HEK293 (cell line): ENCODE results near the gene LRRC75A.

Experiments
- CTCF ChIA-PET: fragments of 350-600 bp; formaldehyde crosslinking; extraction: SDS; loops from one replicate; lab custom pipeline; 2021; ENCODE audit warnings: antibody characterized with exemption; lab: Yijun Ruan, JAX
- POLR2A ChIA-PET: fragments of 300-600 bp; formaldehyde crosslinking; extraction: SDS; loops from one replicate; lab custom pipeline; 2020; ENCODE audit warnings: antibody characterized with exemption, inconsistent platforms; lab: Yijun Ruan, JAX
- H3K27ac ChIP-seq: fragments of 200-500 bp; sonication (Bioruptor generic); 2 replicates; pipeline ENCODE4 v1.5.1; 2014; ENCODE audit warnings: low read depth, low read length, control low read depth, inconsistent platforms; ENCODE audit errors: extremely low read depth
- H3K36me3 ChIP-seq, 2 experiments: fragments of 200-500 bp in 1 of 2; sonication (Bioruptor generic) in 1 of 2; 1 replicate in 1 of 2; 2 replicates in 1 of 2; pipeline ENCODE4 v1.5.1; 2014 to 2017; ENCODE audit warnings: inconsistent platforms in 2 of 2, low read length in 2 of 2; ENCODE audit not compliant: control insufficient read depth in 2 of 2, insufficient read depth in 1 of 2
- H3K4me1 ChIP-seq: fragments of 200-500 bp; sonication (Bioruptor generic); 2 replicates; pipeline ENCODE4 v1.5.1; 2014; ENCODE audit warnings: mild to moderate bottlenecking, low read length, inconsistent platforms; ENCODE audit not compliant: control insufficient read depth, insufficient read depth
- H3K4me3 ChIP-seq: 2 replicates; pipeline ENCODE4 v1.5.1; 2011; ENCODE audit warnings: low read depth, mild to moderate bottlenecking, control low read depth, low read length, moderate library complexity
- H3K9me3 ChIP-seq: fragments of 200-500 bp; sonication (Bioruptor generic); 2 replicates; pipeline ENCODE4 v1.5.1; 2014; ENCODE audit warnings: low read depth, low read length, inconsistent platforms; ENCODE audit not compliant: control insufficient read depth, insufficient read depth
- EGR2 ChIP-seq: fragments of 450-650 bp; formaldehyde crosslinking; IDR thresholded peaks from 2 replicates; pipeline ENCODE4 v1.5.1; 2016; ENCODE audit warnings: low read depth, missing biosample characterization, missing genetic modification characterization
- GLI2 ChIP-seq: fragments of 450-650 bp; formaldehyde crosslinking; IDR thresholded peaks from 2 replicates; pipeline ENCODE4; 2017; ENCODE audit warnings: missing biosample characterization, missing genetic modification characterization, low read depth, borderline replicate concordance
- GLIS2 ChIP-seq: fragments of 450-650 bp; formaldehyde crosslinking; IDR thresholded peaks from 2 replicates; pipeline ENCODE4 v1.5.1; 2016; ENCODE audit warnings: missing biosample characterization, missing genetic modification characterization
- HOXA7 ChIP-seq: sonication (generic); formaldehyde crosslinking; IDR thresholded peaks from 2 replicates; pipeline ENCODE4 v1.8.1; 2022; ENCODE audit warnings: missing genetic modification reagents, borderline replicate concordance
- OSR2 ChIP-seq: fragments of 450-650 bp; formaldehyde crosslinking; IDR thresholded peaks from 2 replicates; pipeline ENCODE4 v1.5.1; 2016; ENCODE audit warnings: missing biosample characterization, missing genetic modification characterization
- SETDB1 ChIP-seq: IDR thresholded peaks from one replicate; pipeline ENCODE4 v1.6.1; 2017; ENCODE audit warnings: mild to moderate bottlenecking, low read length, moderate library complexity, mixed read lengths; ENCODE audit not compliant: insufficient read length
- ZFHX2 ChIP-seq: fragments of 450-650 bp; formaldehyde crosslinking; conservative IDR thresholded peaks from 2 replicates; pipeline ENCODE4 v1.5.1; 2016; ENCODE audit warnings: missing biosample characterization, missing genetic modification characterization
- ZIC2 ChIP-seq: fragments of 450-650 bp; formaldehyde crosslinking; IDR thresholded peaks from 2 replicates; pipeline ENCODE4 v1.5.1; 2016; ENCODE audit warnings: missing biosample characterization, missing genetic modification characterization
- ZNF114 ChIP-seq: fragments of 450-650 bp; formaldehyde crosslinking; IDR thresholded peaks from 2 replicates; pipeline ENCODE4 v1.5.0; 2017; ENCODE audit warnings: missing biosample characterization, missing genetic modification characterization
- ZNF138 ChIP-seq: fragments of 450-650 bp; formaldehyde crosslinking; IDR thresholded peaks from 2 replicates; pipeline ENCODE4 v1.5.1; 2016; ENCODE audit warnings: missing biosample characterization, missing genetic modification characterization, borderline replicate concordance
- ZNF221 ChIP-seq: fragments of 450-650 bp; formaldehyde crosslinking; IDR thresholded peaks from 2 replicates; pipeline ENCODE4 v1.5.1; 2017; ENCODE audit warnings: missing biosample characterization, missing genetic modification characterization, borderline replicate concordance
- ZNF311 ChIP-seq: fragments of 450-650 bp; formaldehyde crosslinking; IDR thresholded peaks from 2 replicates; pipeline ENCODE4 v1.5.1; 2017; ENCODE audit warnings: missing biosample characterization, missing genetic modification characterization, borderline replicate concordance
- ZNF394 ChIP-seq: fragments of 450-650 bp; formaldehyde crosslinking; IDR thresholded peaks from 2 replicates; pipeline ENCODE4 v1.5.1; 2016; ENCODE audit warnings: missing biosample characterization, missing genetic modification characterization, mild to moderate bottlenecking, moderate library complexity, borderline replicate concordance
- ZNF514 ChIP-seq: fragments of 450-650 bp; formaldehyde crosslinking; IDR thresholded peaks from 2 replicates; pipeline ENCODE4 v1.5.1; 2016; ENCODE audit warnings: missing biosample characterization, missing genetic modification characterization
- ZNF585B ChIP-seq: fragments of 450-650 bp; formaldehyde crosslinking; IDR thresholded peaks from 2 replicates; pipeline ENCODE4 v1.5.1; 2016; ENCODE audit warnings: missing biosample characterization, missing genetic modification characterization
- ZNF701 ChIP-seq: fragments of 450-650 bp; formaldehyde crosslinking; IDR thresholded peaks from 2 replicates; pipeline ENCODE4 v1.5.1; 2016; ENCODE audit warnings: missing biosample characterization, missing genetic modification characterization
- ZSCAN16 ChIP-seq: fragments of 450-650 bp; formaldehyde crosslinking; IDR thresholded peaks from 2 replicates; pipeline ENCODE4 v1.5.1; 2016; ENCODE audit warnings: missing biosample characterization, missing genetic modification characterization
- TF ChIP-seq, protein P1 (sequence below): fragments of 450-650 bp; formaldehyde crosslinking; IDR thresholded peaks from 2 replicates; pipeline ENCODE4 v1.5.1; 2017; ENCODE audit warnings: missing biosample characterization, missing genetic modification characterization
- TF ChIP-seq, protein P2 (sequence below): fragments of 450-650 bp; formaldehyde crosslinking; IDR thresholded peaks from 2 replicates; pipeline ENCODE4 v1.5.1; 2016; ENCODE audit warnings: missing biosample characterization, missing genetic modification characterization
- TF ChIP-seq, protein P3 (sequence below): fragments of 450-650 bp; formaldehyde crosslinking; IDR thresholded peaks from 2 replicates; pipeline ENCODE4 v1.5.1; 2016; ENCODE audit warnings: missing biosample characterization, missing genetic modification characterization
- TF ChIP-seq, protein P4 (sequence below): fragments of 450-650 bp; formaldehyde crosslinking; IDR thresholded peaks from 2 replicates; pipeline ENCODE4 v1.5.1; 2017; ENCODE audit warnings: missing biosample characterization, missing genetic modification characterization

LRRC75A gene

DNA sequence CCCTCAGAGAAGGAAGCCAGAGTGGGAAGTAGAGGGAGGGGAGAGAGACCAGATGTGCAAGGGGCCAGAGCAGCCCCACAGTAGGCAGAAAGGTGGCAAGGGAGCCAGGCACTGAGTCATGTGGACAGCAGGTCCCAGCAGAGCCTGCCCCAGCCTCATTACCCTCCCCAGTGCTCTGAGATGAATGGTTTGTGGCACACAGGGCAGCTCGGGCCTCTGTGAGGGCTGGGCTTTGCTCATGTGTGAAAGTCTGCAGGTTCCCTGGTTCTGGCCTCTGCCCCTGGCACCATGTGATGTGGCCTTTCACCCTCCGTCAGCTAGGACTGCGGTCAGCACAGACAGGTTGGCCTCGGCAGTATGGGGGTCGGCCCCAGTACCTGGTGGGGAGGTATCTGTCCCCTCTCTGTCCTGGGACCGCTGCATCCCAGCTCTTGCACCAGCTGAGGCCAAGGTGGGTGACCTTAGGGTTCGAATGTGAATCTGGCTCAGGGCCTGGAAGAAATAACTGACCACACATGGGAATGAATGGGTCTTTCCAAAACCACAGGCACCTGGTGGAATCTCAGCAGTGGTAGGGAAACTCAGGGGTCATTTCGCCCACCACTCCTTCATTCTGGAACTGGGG is 8.9 kb downstream of the LRRC75A start:
- TF ChIP-seq ZNF701 (tag by site-specific recombination) (no peak), ZNF311 (tag by site-specific recombination) (no peak), ZSCAN16 (no peak), ZNF138 (tag by site-specific recombination) (no peak), OSR2 (tag by site-specific recombination) (no peak)
- TF ChIP-seq, protein P1, sequence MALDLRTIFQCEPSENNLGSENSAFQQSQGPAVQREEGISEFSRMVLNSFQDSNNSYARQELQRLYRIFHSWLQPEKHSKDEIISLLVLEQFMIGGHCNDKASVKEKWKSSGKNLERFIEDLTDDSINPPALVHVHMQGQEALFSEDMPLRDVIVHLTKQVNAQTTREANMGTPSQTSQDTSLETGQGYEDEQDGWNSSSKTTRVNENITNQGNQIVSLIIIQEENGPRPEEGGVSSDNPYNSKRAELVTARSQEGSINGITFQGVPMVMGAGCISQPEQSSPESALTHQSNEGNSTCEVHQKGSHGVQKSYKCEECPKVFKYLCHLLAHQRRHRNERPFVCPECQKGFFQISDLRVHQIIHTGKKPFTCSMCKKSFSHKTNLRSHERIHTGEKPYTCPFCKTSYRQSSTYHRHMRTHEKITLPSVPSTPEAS: no peak
- Histone ChIP-seq H3K9me3 (no peaks in the 10 kb centered on the region), H3K4me3 (no peak overlapping the region), H3K36me3 (no peaks in the 10 kb centered on the region), H3K4me1 (peaks cover 6% of the 10 kb centered on the region), H3K27ac (no peak overlapping the region)
- CTCF ChIA-PET: interaction anchor here (0.7 to 2.4 kb wide), 2 partner anchors 30 to 180 kb away, joined by 4 to 10 read pairs; no protein-coding TSS in a partner anchor
- POLR2A ChIA-PET: no interaction called here

DNA sequence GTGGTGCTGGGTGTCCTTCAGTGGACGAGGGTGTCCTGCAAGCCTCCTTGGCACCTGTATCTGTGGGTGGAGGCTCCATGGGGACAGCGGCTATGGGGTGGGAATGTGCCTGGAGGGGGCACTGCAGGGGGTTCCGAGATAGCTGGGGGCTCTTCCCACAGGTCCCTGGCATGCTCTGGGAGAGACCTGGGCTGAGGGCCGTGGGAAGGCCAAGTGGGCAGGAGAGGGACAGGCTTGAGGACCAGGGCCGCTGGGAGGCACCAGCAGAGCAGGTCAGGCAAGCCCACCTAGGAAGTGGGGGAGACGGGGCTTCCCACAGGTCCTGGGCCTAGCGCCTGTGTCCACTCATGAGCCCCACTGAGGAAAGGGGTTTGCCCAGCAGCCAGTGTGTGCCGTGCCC is 9.7 kb downstream of the LRRC75A start:
- H3K27ac ChIP-seq: no peak overlapping the region
- no peak overlapping the region for H3K4me3 ChIP-seq
- ChIA-PET CTCF (interaction anchor here (0.7 to 2.4 kb wide), 2 partner anchors 29 to 180 kb away, joined by 4 to 10 read pairs; no protein-coding TSS in a partner anchor), POLR2A (no interaction called here)
- H3K36me3 ChIP-seq: no peaks in the 10 kb centered on the region
- TF ChIP-seq ZNF114 (tag by site-specific recombination) (no peak), SETDB1 (no peak), GLIS2 (tag by site-specific recombination) (peak; percentile 50; the same call in 1 of the 2 replicates), ZIC2 (peak; percentile 45; the same call in 1 of the 2 replicates), ZNF394 (tag by site-specific recombination) (no peak), ZFHX2 (0 out of 2 replicates have a peak, but pooled peaks have one; percentile 14), EGR2 (peak; percentile 37; the same call in 1 of the 2 replicates), GLI2 (no peak), ZNF585B (tag by site-specific recombination) (no peak)
- TF ChIP-seq, protein P2, sequence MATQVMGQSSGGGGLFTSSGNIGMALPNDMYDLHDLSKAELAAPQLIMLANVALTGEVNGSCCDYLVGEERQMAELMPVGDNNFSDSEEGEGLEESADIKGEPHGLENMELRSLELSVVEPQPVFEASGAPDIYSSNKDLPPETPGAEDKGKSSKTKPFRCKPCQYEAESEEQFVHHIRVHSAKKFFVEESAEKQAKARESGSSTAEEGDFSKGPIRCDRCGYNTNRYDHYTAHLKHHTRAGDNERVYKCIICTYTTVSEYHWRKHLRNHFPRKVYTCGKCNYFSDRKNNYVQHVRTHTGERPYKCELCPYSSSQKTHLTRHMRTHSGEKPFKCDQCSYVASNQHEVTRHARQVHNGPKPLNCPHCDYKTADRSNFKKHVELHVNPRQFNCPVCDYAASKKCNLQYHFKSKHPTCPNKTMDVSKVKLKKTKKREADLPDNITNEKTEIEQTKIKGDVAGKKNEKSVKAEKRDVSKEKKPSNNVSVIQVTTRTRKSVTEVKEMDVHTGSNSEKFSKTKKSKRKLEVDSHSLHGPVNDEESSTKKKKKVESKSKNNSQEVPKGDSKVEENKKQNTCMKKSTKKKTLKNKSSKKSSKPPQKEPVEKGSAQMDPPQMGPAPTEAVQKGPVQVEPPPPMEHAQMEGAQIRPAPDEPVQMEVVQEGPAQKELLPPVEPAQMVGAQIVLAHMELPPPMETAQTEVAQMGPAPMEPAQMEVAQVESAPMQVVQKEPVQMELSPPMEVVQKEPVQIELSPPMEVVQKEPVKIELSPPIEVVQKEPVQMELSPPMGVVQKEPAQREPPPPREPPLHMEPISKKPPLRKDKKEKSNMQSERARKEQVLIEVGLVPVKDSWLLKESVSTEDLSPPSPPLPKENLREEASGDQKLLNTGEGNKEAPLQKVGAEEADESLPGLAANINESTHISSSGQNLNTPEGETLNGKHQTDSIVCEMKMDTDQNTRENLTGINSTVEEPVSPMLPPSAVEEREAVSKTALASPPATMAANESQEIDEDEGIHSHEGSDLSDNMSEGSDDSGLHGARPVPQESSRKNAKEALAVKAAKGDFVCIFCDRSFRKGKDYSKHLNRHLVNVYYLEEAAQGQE (tag by site-specific recombination): no peak
- peaks cover 6% of the 10 kb centered on the region for H3K4me1 ChIP-seq
- H3K9me3 ChIP-seq: no peaks in the 10 kb centered on the region

DNA sequence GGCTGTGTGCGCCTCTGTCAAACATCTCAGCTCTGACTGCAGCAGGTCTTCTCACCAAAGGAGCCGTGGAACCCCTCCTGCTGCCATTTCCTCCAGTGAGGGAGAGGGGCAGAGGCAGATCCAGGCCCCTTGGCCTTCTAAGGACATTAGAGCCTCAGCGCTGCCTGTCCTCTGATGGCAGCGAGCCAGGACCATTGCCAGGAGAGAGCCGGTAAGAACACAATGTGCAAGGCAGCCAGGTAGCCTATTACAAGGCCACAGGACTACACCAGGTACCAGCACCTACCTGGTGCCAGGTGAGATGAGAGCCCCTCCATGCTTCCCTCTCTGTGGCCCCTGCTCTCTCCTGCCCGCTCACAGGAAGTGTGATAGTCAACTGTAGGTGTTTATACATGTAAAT is 11.0 kb downstream of the LRRC75A start:
- Histone ChIP-seq H3K9me3 (no peaks in the 10 kb centered on the region), H3K36me3 (no peaks in the 10 kb centered on the region), H3K4me1 (no peaks in the 10 kb centered on the region), H3K27ac (no peak overlapping the region), H3K4me3 (no peak overlapping the region)
- ChIA-PET CTCF (interaction anchor here (0.6 to 2.4 kb wide), 3 partner anchors 28 to 78 kb away, joined by 5 to 10 read pairs (median 7); no protein-coding TSS in a partner anchor), POLR2A (no interaction called here)
- TF ChIP-seq ZNF514: no peak
- TF ChIP-seq, protein P3, sequence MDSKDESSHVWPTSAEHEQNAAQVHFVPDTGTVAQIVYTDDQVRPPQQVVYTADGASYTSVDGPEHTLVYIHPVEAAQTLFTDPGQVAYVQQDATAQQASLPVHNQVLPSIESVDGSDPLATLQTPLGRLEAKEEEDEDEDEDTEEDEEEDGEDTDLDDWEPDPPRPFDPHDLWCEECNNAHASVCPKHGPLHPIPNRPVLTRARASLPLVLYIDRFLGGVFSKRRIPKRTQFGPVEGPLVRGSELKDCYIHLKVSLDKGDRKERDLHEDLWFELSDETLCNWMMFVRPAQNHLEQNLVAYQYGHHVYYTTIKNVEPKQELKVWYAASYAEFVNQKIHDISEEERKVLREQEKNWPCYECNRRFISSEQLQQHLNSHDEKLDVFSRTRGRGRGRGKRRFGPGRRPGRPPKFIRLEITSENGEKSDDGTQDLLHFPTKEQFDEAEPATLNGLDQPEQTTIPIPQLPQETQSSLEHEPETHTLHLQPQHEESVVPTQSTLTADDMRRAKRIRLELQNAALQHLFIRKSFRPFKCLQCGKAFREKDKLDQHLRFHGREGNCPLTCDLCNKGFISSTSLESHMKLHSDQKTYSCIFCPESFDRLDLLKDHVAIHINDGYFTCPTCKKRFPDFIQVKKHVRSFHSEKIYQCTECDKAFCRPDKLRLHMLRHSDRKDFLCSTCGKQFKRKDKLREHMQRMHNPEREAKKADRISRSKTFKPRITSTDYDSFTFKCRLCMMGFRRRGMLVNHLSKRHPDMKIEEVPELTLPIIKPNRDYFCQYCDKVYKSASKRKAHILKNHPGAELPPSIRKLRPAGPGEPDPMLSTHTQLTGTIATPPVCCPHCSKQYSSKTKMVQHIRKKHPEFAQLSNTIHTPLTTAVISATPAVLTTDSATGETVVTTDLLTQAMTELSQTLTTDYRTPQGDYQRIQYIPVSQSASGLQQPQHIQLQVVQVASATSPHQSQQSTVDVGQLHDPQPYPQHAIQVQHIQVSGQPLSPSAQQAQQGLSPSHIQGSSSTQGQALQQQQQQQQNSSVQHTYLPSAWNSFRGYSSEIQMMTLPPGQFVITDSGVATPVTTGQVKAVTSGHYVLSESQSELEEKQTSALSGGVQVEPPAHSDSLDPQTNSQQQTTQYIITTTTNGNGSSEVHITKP (tag by site-specific recombination): no peak
- TF ChIP-seq HOXA7 (CRISPR knock-in tag): no peak
- no peak for TF ChIP-seq ZNF221
- TF ChIP-seq, protein P4, sequence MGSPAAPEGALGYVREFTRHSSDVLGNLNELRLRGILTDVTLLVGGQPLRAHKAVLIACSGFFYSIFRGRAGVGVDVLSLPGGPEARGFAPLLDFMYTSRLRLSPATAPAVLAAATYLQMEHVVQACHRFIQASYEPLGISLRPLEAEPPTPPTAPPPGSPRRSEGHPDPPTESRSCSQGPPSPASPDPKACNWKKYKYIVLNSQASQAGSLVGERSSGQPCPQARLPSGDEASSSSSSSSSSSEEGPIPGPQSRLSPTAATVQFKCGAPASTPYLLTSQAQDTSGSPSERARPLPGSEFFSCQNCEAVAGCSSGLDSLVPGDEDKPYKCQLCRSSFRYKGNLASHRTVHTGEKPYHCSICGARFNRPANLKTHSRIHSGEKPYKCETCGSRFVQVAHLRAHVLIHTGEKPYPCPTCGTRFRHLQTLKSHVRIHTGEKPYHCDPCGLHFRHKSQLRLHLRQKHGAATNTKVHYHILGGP (tag by site-specific recombination): no peak
